ENCODE results near the gene SH3GLB1. TPM values are rescaled to one million over a fixed set of nuclear protein-coding genes. Genes with fewer than 3 reads are reported as not detected.

The SH3GLB1 gene
- total RNA-seq, 1 donor from 2014 or later, result 132 TPM

GRCh38 chr1:86764523-86764922, 60.1 kb downstream of the SH3GLB1 start:
- ATAC-seq (no peak), DNase-seq (ENCODE audit: missing footprints) (no peak)
- intact Hi-C loops (cut with DNase I), result no loop called here

DNA sequence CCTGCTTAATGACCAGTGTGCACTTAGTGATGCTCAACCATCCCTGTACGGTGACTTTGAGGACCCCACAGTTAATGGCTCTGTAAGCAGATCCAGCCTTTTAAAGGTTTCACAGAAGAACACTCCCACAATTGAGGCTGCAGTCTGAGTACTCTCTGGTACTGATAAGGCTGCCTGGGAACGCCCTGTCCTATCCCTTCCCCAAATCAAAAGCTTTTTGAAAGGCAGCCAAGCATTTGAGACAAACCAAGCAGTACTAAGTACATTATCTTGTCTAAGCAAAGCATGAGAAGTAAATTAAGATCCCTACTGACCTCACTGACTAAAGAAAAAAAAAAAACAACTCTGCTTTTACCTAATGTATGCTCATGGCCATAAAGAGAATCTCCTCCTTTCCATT, 60.7 kb downstream of the SH3GLB1 start:
- intact Hi-C loops (cut with DNase I), result no loop called here
- ATAC-seq (no peak), DNase-seq (ENCODE audit: missing footprints) (no peak)

DNA sequence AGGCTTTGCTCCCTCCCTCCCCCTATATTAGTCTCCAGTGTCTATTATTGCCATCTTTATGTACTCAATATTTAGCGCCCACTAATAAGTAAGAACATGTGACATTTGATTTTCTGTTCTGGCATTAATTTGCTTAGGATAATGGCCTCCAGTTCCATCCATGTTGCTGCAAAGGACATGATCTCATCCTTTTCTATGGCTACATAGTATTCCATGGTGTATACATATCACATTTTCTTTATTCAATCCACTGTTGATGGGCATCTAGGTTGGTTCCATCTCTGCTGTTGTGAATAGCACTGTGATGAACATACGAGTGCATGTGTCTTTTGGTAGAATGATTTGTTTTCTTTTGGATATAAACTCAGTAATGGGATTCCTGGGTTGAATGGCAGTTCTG, 61.3 kb downstream of the SH3GLB1 start:
- intact Hi-C loops (cut with DNase I), result no loop called here
- DNase-seq (ENCODE audit: missing footprints) (no peak), ATAC-seq (no peak)

GRCh38 chr1:86768554-86768953, 64.2 kb downstream of the SH3GLB1 start:
- intact Hi-C loops (cut with DNase I), result no loop called here
- ATAC-seq (no peak), DNase-seq (ENCODE audit: missing footprints) (no peak)

GRCh38 chr1:86769065-86769464, 64.7 kb downstream of the SH3GLB1 start:
- intact Hi-C loops (cut with DNase I), result no loop called here
- no peak for DNase-seq (ENCODE audit: missing footprints)
- no peak for ATAC-seq

DNA sequence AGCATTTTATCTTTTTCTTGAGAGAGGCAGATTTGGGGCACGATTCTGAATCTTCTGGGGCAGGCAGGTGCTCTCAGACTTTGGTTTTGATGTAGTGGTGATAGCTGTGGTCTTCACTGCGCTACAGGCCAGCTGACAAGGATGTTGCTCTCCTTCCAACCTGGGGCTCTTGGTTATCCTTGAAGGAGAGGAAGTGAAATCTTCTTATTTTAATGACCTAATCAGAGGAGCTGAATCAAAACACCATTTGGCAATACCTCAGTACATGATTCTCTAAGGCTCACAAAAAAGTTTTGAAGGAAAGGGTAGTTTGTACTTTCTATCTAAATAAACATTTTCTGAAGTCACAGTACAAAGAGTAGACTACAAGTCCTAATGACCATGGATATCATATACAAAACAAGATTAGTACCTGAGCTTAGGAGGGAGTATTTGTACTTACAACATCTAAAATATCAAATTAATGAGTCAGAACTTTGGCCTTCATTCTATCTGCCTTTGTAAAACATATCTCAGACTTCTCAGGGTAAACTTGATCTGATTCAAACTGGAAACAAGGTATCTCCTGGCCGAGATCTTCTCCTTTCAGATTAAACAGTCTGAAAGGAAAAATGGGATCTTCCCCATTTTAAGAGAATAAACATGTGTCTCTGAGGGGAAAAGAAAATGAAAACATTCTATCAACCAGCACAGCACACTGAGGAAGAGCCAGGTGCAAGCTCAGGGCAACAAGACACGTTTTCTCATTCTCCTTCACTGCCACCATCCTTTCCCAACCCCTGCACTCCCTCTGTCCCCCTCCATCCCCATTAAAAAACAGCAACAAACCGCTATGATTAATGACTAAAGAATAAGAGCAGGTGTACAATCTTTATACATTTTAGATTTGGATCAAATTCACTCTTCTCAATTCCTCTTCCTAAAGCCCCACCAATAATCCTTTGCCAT, 69.2 kb downstream of the SH3GLB1 start:
- intact Hi-C loops (cut with DNase I), result loop anchor here (10.0 kb wide), 1 partner anchor 311 kb away; no protein-coding TSS in a partner anchor
- no peak for ATAC-seq

DNA sequence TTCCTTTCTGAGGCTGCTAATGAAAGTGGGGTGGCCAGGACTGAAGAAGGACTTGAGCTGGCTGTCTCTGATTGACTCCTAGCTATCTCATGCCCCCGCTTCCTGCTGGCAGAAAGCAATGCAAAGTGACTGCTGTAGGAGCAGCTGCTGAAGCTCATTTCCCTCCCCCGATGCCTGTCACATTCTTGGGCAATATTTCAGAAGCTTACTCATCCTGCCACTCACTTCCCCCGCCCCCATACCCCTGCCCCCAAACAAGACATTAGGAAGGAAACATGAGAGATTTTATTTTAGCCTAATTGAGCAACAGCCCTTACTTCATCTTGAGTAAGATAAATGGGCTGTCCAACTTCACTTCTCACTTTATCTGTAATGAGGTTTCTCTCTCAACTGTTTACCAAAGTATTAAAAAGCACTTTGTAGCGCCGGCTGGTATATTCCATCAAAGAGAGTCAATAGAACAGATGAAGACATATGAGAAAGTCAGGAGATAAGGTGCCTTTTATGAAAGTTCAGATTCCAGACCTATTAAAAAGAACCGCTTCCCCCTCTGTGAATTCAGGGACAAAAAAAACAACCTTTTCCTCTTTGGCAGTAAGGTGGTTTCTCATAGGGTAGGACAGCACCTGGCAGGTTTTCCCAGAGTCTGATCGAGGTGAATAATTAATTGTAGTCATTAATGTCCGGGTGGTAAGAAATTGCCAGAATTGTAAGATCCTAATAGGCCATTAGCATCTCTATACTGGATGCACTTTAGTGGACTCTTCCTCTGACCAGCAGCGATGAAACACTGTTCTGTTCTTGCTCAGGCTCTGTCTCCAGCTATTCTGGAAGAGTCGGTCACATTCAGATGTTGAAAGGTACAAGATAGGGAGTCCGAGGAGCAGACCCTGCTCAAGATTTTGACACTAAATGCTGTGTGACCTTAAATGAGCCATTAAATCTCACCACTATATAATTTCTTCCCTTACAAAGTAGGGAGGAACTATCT, 70.2 kb downstream of the SH3GLB1 start:
- intact Hi-C loops (cut with DNase I), result loop anchor here (5.0 to 10.0 kb wide), 2 partner anchors 53 to 310 kb away; no protein-coding TSS in a partner anchor
- peak; percentile 85 for DNase-seq (ENCODE audit: missing footprints)

More for the DNA sequence above, 69.2 kb downstream of the SH3GLB1 start:
- no peak for DNase-seq (ENCODE audit: missing footprints)

DNA sequence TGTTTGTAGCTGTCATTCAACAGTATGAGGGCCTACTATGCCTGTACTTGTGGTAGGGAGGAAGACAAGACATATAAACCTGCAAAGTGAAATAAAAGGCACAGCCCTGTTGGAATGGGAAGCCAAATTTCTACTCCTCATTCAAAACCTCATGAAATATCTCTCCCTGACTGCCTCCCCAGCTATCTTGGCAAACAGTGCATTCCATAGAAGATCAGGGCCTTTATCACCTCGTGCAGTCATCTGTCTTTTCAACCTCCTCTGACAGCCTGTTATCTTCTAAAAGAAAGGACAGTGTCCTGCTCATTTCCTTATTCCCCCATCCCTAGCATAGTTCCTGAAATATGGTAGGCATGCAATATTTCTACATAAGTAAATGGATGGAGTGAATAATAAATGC, 71.0 kb downstream of the SH3GLB1 start:
- ATAC-seq (no peak), DNase-seq (ENCODE audit: missing footprints) (no peak)
- intact Hi-C loops (cut with DNase I), result loop anchor here (5.0 to 10.0 kb wide), 2 partner anchors 52 to 309 kb away; no protein-coding TSS in a partner anchor

More for the DNA sequence above, 70.2 kb downstream of the SH3GLB1 start:
- ATAC-seq, result peak; percentile 93

DNA sequence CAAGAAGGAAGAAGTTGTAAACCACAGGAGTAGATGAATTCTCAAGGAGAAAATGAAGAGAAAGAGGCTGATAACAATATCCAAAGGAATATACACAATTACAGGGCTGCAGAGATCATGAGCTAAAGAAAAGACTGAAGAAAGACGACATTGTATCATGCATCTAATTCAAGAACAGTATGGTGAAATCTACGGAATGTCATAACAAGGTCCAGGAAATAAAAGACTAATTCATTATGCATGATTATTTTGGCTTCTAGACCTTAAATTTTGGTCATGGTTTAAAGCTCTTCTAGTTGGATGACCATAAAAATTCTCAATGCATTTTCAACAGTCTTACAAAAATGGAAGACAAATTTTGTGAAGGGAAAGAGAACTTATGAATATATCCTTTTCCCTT, 71.7 kb downstream of the SH3GLB1 start:
- ATAC-seq (no peak), DNase-seq (ENCODE audit: missing footprints) (no peak)
- intact Hi-C loops (cut with DNase I), result loop anchor here (5.0 to 10.0 kb wide), 2 partner anchors 51 to 309 kb away; no protein-coding TSS in a partner anchor

DNA sequence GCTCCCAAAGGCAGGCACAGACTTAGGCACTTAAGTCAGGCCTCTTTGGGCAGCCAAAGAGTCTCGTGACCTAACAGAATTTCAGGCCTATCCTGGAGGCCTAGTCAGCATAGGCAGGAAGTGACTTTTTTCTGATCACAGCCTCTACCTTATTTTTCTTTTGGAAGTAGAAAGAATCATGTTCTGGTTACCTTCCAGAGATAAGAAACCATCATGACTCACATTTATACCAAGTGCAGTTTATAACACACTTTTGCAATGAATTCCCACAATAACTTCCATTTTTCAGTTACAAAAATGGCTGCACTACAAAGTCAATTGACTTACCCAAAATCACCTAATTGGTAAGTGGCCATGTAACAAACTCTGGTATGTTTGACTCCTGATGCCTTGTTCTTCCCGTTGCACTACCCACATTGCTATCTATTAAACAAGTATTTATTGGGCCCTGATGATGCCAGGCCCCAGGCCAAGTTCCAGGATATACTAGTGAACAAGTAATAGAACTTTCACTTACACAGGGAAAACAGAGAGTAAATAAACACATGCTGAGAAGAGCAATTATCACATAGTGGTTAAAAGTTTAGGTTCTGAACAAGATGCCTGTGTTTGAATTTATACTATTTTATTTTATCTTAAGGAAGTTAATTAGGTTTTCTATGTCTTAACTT, 74.3 kb downstream of the SH3GLB1 start:
- no peak for DNase-seq (ENCODE audit: missing footprints)
- intact Hi-C loops (cut with DNase I), result loop anchor here (5.0 to 10.0 kb wide), 2 partner anchors 49 to 306 kb away; no protein-coding TSS in a partner anchor
- no peak for ATAC-seq

- intact Hi-C loops (cut with DNase I), result loop anchor here (5.0 to 10.0 kb wide), 2 partner anchors 48 to 305 kb away; no protein-coding TSS in a partner anchor
- ATAC-seq (no peak), DNase-seq (ENCODE audit: missing footprints) (no peak)
These were observed 75.2 kb downstream of the SH3GLB1 start for GRCh38 chr1:86779308-86780191.

DNA sequence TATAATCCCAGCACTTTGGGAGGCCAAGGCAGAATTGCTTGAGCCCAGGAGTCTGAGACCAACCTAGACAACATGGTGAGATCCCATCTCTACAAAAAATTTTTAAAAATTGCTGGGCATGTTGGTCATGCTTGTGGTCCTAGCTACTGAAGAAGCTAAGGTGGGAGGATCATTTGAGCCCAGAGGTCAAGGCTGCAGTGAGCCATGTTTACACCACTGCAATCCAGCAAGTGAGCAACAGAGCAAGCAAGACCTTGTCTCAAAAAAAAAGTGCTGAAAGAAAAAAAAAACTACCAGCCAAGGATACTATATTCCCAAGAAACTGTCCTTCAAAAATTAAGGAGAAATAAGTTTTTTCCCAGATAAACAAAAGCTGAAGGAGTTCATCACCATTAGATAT, 78.1 kb downstream of the SH3GLB1 start:
- DNase-seq (ENCODE audit: missing footprints) (no peak), ATAC-seq (no peak)
- intact Hi-C loops (cut with DNase I), result no loop called here

- DNase-seq (ENCODE audit: missing footprints) (no peak), ATAC-seq (no peak)
- intact Hi-C loops (cut with DNase I), result no loop called here
These were observed 83.2 kb downstream of the SH3GLB1 start for GRCh38 chr1:86787621-86788020.

DNA sequence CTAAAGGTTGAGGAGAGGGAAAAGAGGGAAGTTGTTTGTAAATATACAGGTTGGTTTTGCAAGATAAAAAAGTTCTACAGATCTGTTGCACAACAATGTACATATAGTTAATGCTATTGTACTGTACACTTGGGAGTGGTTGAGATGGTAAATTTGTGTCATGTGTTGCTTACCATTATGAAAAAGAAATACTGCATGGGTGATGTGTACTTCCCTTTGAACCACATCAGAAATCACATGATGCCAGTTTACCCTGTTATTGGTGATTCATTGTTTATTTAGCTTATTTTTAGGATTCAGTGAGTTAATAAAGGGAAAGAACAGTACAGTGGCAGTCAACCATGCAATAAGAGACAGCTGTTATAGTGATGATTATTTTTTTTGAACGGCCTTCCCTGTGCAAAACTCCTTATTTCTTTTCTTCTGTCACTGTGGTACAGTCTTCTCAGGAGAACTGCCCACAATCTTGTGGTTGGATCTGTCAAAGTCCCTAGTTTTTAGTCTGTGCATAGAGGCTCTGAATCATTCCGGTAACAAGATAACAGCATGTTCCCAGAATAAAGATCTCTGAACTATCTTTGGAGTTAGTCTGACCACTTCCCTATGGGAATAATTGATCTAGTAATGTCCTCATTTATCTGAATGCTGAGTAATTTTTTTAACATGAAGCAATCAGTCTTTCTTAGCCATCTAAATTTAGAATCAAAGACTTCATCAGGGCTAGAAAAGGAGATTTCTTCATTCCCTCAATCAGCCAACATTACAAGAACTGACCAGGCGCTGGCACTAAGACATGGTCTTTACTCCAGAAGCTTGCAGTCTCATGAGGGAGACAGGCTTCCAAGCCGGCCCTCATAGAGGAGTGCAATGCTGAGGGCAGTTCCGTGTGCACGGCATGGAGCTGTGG, 84.2 kb downstream of the SH3GLB1 start:
- DNase-seq (ENCODE audit: missing footprints), result peak; percentile 78
- ATAC-seq, result peak; percentile 77
- intact Hi-C loops (cut with DNase I), result no loop called here

DNA sequence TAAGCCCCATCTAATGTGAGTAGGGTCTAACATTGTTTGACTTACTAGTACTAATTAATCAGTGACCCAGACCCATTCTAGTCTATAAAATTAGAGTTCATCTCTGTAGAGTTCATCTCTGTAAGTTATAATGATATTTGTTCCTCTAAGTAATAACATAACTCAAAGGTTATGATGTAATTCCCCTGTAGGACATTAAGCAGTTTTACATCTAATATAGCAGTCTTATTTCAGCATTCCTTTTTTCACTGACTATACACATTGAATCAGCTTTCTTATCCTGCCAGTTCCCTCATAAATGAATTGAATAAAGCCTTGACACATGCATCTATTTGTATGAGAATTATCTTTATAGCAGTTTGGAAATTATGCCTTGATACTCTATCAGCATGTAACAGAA, 90.9 kb downstream of the SH3GLB1 start:
- ATAC-seq (no peak), DNase-seq (ENCODE audit: missing footprints) (no peak)
- intact Hi-C loops (cut with DNase I), result no loop called here

All from Right ventricle myocardium inferior (tissue), 1 donor.